Bone marrow (tissue), 2 donors: ENCODE measurements around the gene FRY.
A peak's percentile ranks its signal among the peaks of the same experiment; 100 is the strongest.

Experiments
- DNase-seq, 2 donors: peaks; one replicate each; lab custom pipeline; 2025; lab: John Stamatoyannopoulos, UW

Gene FRY

GRCh38 chr13:32216281-32216680 lies 184.7 kb downstream of the FRY start:
- no peak for DNase-seq

- no peak for DNase-seq
Observed at GRCh38 chr13:32222046-32222676, 190.6 kb downstream of the FRY start.

GRCh38 chr13:32224916-32225315 lies 193.3 kb downstream of the FRY start:
- no peak for DNase-seq

GRCh38 chr13:32225481-32225931 lies 193.9 kb downstream of the FRY start:
- no peak for DNase-seq

- no peak for DNase-seq
Observed at GRCh38 chr13:32228330-32229041, 196.9 kb downstream of the FRY start.

- no peak for DNase-seq
Observed at GRCh38 chr13:32229443-32229842, 197.9 kb downstream of the FRY start.

GRCh38 chr13:32232263-32232662 lies 200.7 kb downstream of the FRY start:
- no peak for DNase-seq

GRCh38 chr13:32233062-32233461 lies 201.5 kb downstream of the FRY start:
- DNase-seq = no peak

GRCh38 chr13:32234914-32235313 lies 203.3 kb downstream of the FRY start:
- DNase-seq = no peak

- no peak for DNase-seq
Observed at GRCh38 chr13:32237681-32238080, 206.1 kb downstream of the FRY start.

- no peak for DNase-seq
Observed at GRCh38 chr13:32243695-32244094, 212.1 kb downstream of the FRY start.

- DNase-seq = no peak
Observed at GRCh38 chr13:32245555-32245954, 214.0 kb downstream of the FRY start.

GRCh38 chr13:32246468-32246867 lies 214.9 kb downstream of the FRY start:
- DNase-seq = peak; percentile 3 to 63

GRCh38 chr13:32247887-32248286 lies 216.3 kb downstream of the FRY start:
- peak in 1 of 2 donors; percentile 61 for DNase-seq

- DNase-seq = no peak
Observed at GRCh38 chr13:32248801-32249200, 217.2 kb downstream of the FRY start.

GRCh38 chr13:32252812-32253438 lies 221.4 kb downstream of the FRY start:
- DNase-seq = no peak

GRCh38 chr13:32253911-32254399 lies 222.4 kb downstream of the FRY start:
- no peak for DNase-seq

- no peak for DNase-seq
Observed at GRCh38 chr13:32254416-32254815, 222.8 kb downstream of the FRY start.

GRCh38 chr13:32254916-32255723 lies 223.5 kb downstream of the FRY start:
- DNase-seq = no peak

GRCh38 chr13:32255724-32256109 lies 224.1 kb downstream of the FRY start:
- no peak for DNase-seq

GRCh38 chr13:32256243-32256642 lies 224.7 kb downstream of the FRY start:
- DNase-seq = no peak

GRCh38 chr13:32257649-32258048 lies 226.1 kb downstream of the FRY start:
- no peak for DNase-seq
